IPS-15b (cell line): Measurements from ENCODE around the gene PCID2.

Source experiments
- H3K27me3 ChIP-seq: one replicate; pipeline ENCODE4 v1.6.1; 2013; ENCODE audit warnings: low read length; ENCODE audit not compliant: control insufficient read depth, insufficient read depth
- H3K36me3 ChIP-seq: one replicate; pipeline ENCODE4 v1.6.1; 2013; ENCODE audit warnings: low read length; ENCODE audit not compliant: control insufficient read depth, insufficient read depth
- H3K4me1 ChIP-seq: one replicate; pipeline ENCODE4 v1.6.1; 2013; ENCODE audit warnings: mild to moderate bottlenecking, low read length; ENCODE audit not compliant: control insufficient read depth, insufficient read depth
- H3K4me3 ChIP-seq: one replicate; pipeline ENCODE4 v1.5.1; 2013; ENCODE audit warnings: low read depth, low read length
- H3K9ac ChIP-seq: one replicate; pipeline ENCODE4 v1.6.1; 2013; ENCODE audit warnings: low read depth, mild to moderate bottlenecking, low read length
- H3K9me3 ChIP-seq: one replicate; pipeline ENCODE4 v1.6.1; 2013; ENCODE audit warnings: mild to moderate bottlenecking, low read length; ENCODE audit not compliant: control insufficient read depth, insufficient read depth

The PCID2 gene

DNA sequence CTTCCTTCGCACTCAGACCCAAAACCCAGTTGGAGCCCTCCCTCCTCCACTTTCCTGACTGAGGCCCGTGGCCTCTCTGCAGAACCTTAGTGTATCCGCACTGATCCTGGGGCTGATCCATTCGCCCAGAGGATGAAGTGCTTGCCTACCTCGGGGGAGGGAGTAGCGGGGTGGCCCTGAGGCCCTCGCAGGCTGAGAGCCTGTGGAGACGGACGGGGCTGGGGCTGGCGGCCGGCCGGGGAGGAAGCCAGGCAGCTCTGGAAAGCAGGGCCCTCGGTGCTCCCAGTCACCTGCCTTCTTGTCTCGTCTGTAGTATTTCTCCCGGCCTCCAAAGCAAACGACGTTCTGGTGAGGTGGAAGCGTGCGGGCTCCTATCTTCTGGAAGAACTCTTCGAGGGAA lies 48.8 kb downstream of the PCID2 start:
- Histone ChIP-seq H3K9ac (no peak overlapping the region), H3K27me3 (no peaks in the 10 kb centered on the region), H3K36me3 (no peaks in the 10 kb centered on the region), H3K9me3 (no peaks in the 10 kb centered on the region), H3K4me3 (no peak overlapping the region), H3K4me1 (peaks cover 6% of the 10 kb centered on the region)

GRCh38 chr13:113158946-113159345 lies 49.5 kb downstream of the PCID2 start:
- no peak overlapping the region for H3K9ac ChIP-seq
- peaks cover 9% of the 10 kb centered on the region for H3K4me1 ChIP-seq
- H3K36me3 ChIP-seq, result no peaks in the 10 kb centered on the region
- H3K4me3 ChIP-seq, result no peak overlapping the region
- H3K9me3 ChIP-seq, result no peaks in the 10 kb centered on the region
- H3K27me3 ChIP-seq, result no peaks in the 10 kb centered on the region

- no peaks in the 10 kb centered on the region for H3K9me3 ChIP-seq
- H3K36me3 ChIP-seq, result no peaks in the 10 kb centered on the region
- H3K4me1 ChIP-seq, result peaks cover 9% of the 10 kb centered on the region
- no peak within 1 kb of the TSS for H3K4me3 ChIP-seq
- peak within 1 kb of the TSS; percentile 37 for H3K9ac ChIP-seq
- H3K27me3 ChIP-seq, result no peaks in the 10 kb centered on the region
Observed at GRCh38 chr13:113157929-113158747, 50.3 kb downstream of the PCID2 start, which contains the start of gene PROZ. TSS of gene PROZ (plus strand) at chr13:113158648. CDS start at chr13:113158661, 13 bp downstream.

DNA sequence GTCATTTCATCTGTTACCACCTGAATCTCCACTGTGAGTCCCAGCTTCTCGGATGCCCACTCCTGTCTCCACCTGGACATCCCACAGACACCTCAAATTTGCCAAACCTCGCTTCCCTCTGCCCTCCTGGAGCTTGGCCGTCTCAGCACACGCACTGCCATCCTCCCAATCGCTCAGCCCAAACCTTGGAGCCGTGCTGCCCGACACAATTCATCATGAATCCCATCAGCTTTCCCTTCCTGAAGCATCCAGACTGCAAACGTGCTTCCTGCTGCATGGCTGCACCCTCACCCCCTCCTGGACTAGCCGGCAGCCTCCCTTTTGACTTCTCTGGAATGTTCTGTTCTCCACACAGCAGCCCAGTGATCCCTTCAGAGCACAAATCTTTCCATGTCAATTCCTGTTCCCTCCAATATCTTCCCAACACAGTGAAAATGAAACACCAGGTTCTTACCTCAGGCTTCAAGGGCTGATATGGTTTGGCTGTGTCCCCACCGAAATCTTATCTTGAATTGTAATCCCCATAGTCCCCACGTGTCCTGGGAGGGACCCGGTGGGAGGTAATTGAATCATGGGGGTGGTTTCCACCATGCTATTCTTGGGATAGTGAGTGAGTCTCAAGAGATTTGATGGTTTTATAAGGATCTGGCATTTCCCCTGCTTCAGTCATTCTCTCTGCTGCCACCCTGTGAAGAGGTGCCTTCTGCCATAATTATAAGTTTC lies 51.1 kb downstream of the PCID2 start:
- Histone ChIP-seq H3K9ac (no peak overlapping the region), H3K4me1 (peaks cover 9% of the 10 kb centered on the region), H3K27me3 (peaks cover 4% of the 10 kb centered on the region), H3K9me3 (no peaks in the 10 kb centered on the region), H3K4me3 (no peak overlapping the region), H3K36me3 (no peaks in the 10 kb centered on the region)

- Histone ChIP-seq H3K4me1 (peaks cover 9% of the 10 kb centered on the region), H3K4me3 (no peak overlapping the region), H3K27me3 (peaks cover 10% of the 10 kb centered on the region), H3K9me3 (no peaks in the 10 kb centered on the region), H3K9ac (no peak overlapping the region), H3K36me3 (no peaks in the 10 kb centered on the region)
Observed at GRCh38 chr13:113155982-113156655, 52.4 kb downstream of the PCID2 start.

- Histone ChIP-seq H3K36me3 (no peaks in the 10 kb centered on the region), H3K4me1 (peaks cover 9% of the 10 kb centered on the region), H3K27me3 (peaks cover 10% of the 10 kb centered on the region), H3K4me3 (no peak overlapping the region), H3K9me3 (no peaks in the 10 kb centered on the region), H3K9ac (no peak overlapping the region)
Observed at GRCh38 chr13:113155201-113155600, 53.3 kb downstream of the PCID2 start.

DNA sequence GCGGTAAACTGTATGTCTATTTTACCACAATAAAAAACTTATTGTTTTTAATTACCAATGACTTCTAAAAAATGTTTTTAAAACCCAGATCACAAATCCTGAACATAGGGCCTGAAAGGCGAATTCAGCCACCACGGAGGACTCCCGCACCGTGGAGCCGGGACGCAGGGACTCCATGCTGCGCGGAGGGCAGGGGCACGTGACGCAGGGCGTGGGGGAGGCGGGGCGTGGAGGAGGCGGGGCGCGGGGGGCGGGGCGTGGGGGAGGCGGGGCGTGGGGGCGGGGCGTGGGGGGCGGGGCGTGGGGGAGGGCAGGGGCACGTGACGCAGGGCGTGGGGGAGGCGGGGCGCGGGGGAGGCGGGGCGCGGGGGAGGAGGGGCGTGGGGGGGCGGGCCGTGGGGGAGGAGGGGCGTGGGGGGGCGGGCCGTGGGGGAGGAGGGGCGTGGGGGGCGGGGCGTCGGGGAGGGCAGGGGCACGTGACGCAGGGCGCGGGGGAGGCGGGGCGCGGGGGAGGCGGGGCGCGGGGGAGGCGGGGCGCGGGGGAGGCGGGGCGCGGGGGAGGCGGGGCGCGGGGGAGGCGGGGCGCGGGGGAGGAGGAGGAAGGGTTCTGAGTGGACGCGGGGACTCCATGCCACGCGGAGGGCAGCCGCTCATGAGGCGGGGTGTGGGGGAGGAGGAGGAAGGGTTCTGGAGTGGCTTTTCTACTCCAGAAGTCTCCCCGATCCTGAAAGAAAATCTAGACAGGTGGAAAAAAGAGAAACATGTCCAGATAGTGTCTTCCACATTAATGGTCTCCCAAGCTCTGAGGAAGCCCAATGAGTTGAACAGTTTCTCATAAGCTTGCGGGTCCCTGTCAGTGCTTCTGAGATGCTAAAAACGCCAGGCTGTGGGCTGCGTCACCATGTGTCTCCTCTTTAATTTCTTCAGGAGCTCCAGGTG lies 54.4 kb downstream of the PCID2 start:
- no peaks in the 10 kb centered on the region for H3K9me3 ChIP-seq
- H3K9ac ChIP-seq, result no peak overlapping the region
- H3K27me3 ChIP-seq, result peaks cover 10% of the 10 kb centered on the region
- no peaks in the 10 kb centered on the region for H3K36me3 ChIP-seq
- peak overlapping the region; percentile 53 for H3K4me3 ChIP-seq
- peaks cover 9% of the 10 kb centered on the region for H3K4me1 ChIP-seq

DNA sequence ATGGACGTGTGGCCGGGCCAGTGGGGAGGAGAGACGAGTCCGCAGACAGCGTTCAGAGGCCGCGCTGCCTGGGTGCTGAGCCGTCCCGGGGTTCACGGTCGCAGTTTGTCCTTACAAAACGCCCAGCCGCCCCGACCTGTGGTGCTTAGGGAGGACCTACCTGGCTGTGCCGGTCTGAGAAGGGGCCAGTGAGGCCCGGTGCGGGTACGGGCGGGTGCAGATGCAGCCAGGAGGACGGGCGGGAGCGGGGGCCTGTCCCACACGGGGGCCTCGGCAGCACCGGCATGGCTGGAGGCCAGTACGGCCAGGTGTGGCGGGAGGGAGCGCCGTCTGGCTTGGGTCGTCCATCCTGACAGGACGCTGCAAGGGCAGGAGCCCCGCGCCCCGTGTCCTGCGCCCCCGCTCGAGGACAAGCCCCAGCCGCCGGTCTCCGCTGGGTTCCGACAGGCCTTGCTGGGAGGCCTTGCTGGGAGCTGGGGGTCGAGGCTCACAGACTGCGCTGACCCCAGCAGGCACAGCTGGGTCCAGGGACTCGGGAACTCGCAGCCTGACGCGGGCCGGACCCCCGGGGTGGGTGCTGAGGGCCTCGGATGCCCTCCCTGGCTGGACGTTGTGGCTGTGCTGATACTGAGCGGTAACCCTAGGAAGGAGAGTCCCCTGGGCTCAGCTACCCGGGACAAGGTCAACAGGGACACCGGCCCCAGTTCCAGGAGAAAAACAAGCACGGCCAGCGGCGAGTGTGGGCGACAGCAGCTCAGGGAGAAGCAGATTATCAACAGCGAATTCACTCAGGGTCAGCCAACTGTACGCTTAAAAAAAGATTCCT lies 55.3 kb downstream of the PCID2 start:
- peak overlapping the region; percentile 53 for H3K4me3 ChIP-seq
- peak overlapping the region; percentile 65 for H3K9ac ChIP-seq
- H3K36me3 ChIP-seq, result no peaks in the 10 kb centered on the region

DNA sequence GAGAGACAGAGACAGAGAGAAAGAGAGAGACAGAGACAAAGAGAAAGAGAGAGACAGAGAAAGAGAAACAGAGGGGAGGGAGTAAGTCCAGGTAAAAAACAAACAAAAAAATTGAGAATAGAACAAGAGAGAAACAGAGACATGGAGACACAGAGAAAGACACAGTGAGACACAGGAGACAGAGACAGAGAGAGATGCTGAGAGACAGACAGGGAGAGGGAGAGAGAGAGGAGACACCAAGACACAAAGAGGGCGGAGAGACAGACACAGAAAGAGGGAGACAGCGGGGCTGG lies 55.8 kb downstream of the PCID2 start:
- H3K9ac ChIP-seq, result peak overlapping the region; percentile 65
- peaks cover 4% of the 10 kb centered on the region for H3K4me1 ChIP-seq
- H3K27me3 ChIP-seq, result peaks cover 10% of the 10 kb centered on the region
- H3K4me3 ChIP-seq, result peak overlapping the region; percentile 53
- no peaks in the 10 kb centered on the region for H3K36me3 ChIP-seq
- no peaks in the 10 kb centered on the region for H3K9me3 ChIP-seq

More for the DNA sequence above, 55.3 kb downstream of the PCID2 start:
- H3K9me3 ChIP-seq, result no peaks in the 10 kb centered on the region
- H3K27me3 ChIP-seq, result peaks cover 10% of the 10 kb centered on the region
- H3K4me1 ChIP-seq, result peaks cover 5% of the 10 kb centered on the region

DNA sequence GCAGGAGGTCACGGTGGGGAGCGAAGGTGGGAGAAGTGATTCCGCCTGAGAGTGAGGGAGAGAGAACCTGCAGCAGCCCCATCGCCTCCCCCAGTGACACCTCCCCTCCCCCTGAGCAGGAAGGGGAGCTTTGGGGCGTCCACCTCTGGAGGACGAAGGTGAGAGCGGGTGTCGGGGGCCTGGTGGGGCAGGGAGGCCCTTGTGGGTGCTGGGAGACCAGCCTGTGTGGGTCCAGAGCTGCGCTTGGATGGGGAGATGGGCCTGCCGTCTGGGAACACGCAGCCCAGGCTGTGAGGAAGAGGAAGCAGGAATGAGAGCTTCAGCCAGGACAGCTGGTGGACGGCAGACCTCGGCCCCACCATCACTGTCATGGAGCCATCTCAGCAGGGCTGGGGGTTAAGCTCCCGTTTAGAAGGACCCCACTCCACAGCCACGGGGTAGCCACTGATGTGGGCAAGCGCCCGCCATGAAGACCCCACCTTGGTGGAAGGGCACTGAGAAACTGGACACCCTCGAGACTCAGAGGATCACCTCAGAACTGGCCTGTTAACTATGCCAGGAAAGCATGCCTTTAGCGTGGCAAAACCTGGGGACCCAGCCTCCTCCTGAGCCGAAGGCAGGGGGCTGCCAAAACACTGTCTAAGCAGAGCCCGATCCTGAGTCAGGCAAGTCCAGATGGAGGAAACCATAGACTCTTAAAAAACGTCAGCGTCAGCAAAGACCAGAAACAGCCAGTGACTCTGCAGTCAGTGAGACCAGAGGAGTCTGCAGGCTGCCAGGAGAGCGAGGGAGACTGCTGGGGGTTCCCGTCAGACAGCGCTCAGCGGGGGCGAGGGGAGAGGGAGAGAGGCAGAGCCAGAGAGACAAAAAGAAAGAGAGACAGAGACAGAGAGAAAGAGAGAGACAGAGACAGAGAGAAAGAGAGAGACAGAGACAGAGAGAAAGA lies 56.5 kb downstream of the PCID2 start:
- Histone ChIP-seq H3K4me1 (peaks cover 4% of the 10 kb centered on the region), H3K9ac (no peak overlapping the region), H3K9me3 (no peaks in the 10 kb centered on the region), H3K27me3 (peaks cover 10% of the 10 kb centered on the region), H3K4me3 (no peak overlapping the region), H3K36me3 (no peaks in the 10 kb centered on the region)
